DND-41 (cell line): ENCODE results near the gene TRNAU1AP.
"Not testable (repeated sequence)": the region's sequence is repeated elsewhere in the genome, so short reads cannot be mapped to it uniquely, and the experiment has no call there.

Source experiments
- ATAC-seq: fragments of 200-7000 bp; cut with Tn5 transposase; 3 replicates; pipeline ENCODE4 v1.9.1; 2021; ENCODE audit warnings: low read depth; ENCODE audit not compliant: insufficient read depth
- DNase-seq: peaks from one replicate; pipeline ENCODE4 v3.0.0-alpha.2; 2020
- H2AFZ ChIP-seq: 2 replicates; pipeline ENCODE4 v1.6.0; 2012; ENCODE audit warnings: low read depth, low read length
- H3K27ac ChIP-seq: 2 replicates; pipeline ENCODE4 v1.5.1; 2012; ENCODE audit warnings: low read length, inconsistent platforms
- H3K27me3 ChIP-seq: fragments of 200-600 bp; sonication (generic); 2 replicates; pipeline ENCODE4 v1.6.0; 2012; ENCODE audit warnings: low read length, mild to moderate bottlenecking, inconsistent platforms; ENCODE audit not compliant: insufficient read depth, poor library complexity
- H3K36me3 ChIP-seq: 2 replicates; pipeline ENCODE4 v1.5.1; 2012; ENCODE audit warnings: low read length, inconsistent platforms; ENCODE audit not compliant: insufficient read depth
- H3K4me1 ChIP-seq: 2 replicates; pipeline ENCODE4 v1.5.1; 2012; ENCODE audit warnings: mild to moderate bottlenecking, low read length; ENCODE audit not compliant: insufficient read depth
- H3K4me2 ChIP-seq: 2 replicates; pipeline ENCODE4 v1.6.0; 2012; ENCODE audit warnings: mild to moderate bottlenecking, moderate library complexity, low read length, inconsistent platforms; ENCODE audit not compliant: insufficient read depth
- H3K4me3 ChIP-seq, 2 experiments: fragments of 200-600 bp in 1 of 2; shearing (Covaris generic) in 1 of 2; 2 replicates each; pipeline ENCODE4 v1.5.1; 2012 to 2016; ENCODE audit warnings: inconsistent platforms in 2 of 2, low read length in 2 of 2, mild to moderate bottlenecking in 2 of 2, low read depth in 1 of 2, moderate library complexity in 1 of 2
- H3K79me2 ChIP-seq: 2 replicates; pipeline ENCODE4 v1.6.0; 2012; ENCODE audit warnings: low read length, inconsistent platforms; ENCODE audit not compliant: insufficient read depth
- H3K9ac ChIP-seq: 2 replicates; pipeline ENCODE4 v1.6.0; 2012; ENCODE audit warnings: low read depth, mild to moderate bottlenecking, inconsistent platforms, low read length, moderate library complexity
- H3K9me3 ChIP-seq: 2 replicates; pipeline ENCODE4 v1.5.1; 2012; ENCODE audit warnings: low read length, moderate library complexity, mild to moderate bottlenecking, inconsistent platforms; ENCODE audit not compliant: insufficient read depth, severe bottlenecking
- H4K20me1 ChIP-seq: 2 replicates; pipeline ENCODE4 v1.6.0; 2012; ENCODE audit warnings: low read length; ENCODE audit not compliant: insufficient read depth
- EZH2 ChIP-seq: IDR thresholded peaks from 3 replicates; pipeline ENCODE4 v1.6.1; 2012; ENCODE audit warnings: borderline replicate concordance, low read depth, mild to moderate bottlenecking, moderate library complexity, low read length, inconsistent platforms; ENCODE audit not compliant: severe bottlenecking
- TF ChIP-seq, protein P1 (sequence below): IDR thresholded peaks from 2 replicates; pipeline ENCODE4 v1.5.1; 2012; ENCODE audit warnings: borderline replicate concordance, low read length, moderate library complexity, mild to moderate bottlenecking; ENCODE audit not compliant: poor library complexity, severe bottlenecking; ENCODE audit errors: extremely low read depth

TRNAU1AP gene

DNA sequence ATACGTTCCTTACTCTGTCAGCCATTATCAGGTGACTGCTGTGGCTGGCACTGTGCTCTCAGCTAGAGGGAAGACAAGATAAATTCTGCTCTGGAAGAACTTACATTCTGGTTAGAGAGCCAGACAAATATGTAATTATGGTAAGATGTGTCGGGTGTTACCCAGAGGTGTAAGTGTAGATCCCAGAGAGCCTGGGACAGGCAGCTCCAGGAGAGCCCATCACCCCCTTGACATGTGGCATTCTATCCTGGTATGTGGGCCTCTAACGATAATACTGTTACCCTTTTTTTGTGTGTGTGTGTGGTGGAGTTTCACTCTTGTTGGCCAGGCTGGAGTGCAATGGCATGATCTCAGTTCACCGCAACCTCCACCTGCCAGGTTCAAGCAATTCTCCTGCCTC is 19.0 kb downstream of the TRNAU1AP start:
- no peaks in the 10 kb centered on the region for H3K4me1 ChIP-seq
- H3K27me3 ChIP-seq, result no peaks in the 10 kb centered on the region
- H3K4me3 ChIP-seq, result no peak overlapping the region
- ATAC-seq, result no peak
- H3K4me2 ChIP-seq, result no peak overlapping the region
- no peak for DNase-seq
- H3K9me3 ChIP-seq, result no peaks in the 10 kb centered on the region
- no peak overlapping the region for H3K9ac ChIP-seq
- no peaks in the 10 kb centered on the region for H4K20me1 ChIP-seq
- no peak overlapping the region for H3K27ac ChIP-seq
- H3K36me3 ChIP-seq, result peaks cover 55% of the 10 kb centered on the region
- TF ChIP-seq EZH2, result no peak
- TF ChIP-seq, protein P1, sequence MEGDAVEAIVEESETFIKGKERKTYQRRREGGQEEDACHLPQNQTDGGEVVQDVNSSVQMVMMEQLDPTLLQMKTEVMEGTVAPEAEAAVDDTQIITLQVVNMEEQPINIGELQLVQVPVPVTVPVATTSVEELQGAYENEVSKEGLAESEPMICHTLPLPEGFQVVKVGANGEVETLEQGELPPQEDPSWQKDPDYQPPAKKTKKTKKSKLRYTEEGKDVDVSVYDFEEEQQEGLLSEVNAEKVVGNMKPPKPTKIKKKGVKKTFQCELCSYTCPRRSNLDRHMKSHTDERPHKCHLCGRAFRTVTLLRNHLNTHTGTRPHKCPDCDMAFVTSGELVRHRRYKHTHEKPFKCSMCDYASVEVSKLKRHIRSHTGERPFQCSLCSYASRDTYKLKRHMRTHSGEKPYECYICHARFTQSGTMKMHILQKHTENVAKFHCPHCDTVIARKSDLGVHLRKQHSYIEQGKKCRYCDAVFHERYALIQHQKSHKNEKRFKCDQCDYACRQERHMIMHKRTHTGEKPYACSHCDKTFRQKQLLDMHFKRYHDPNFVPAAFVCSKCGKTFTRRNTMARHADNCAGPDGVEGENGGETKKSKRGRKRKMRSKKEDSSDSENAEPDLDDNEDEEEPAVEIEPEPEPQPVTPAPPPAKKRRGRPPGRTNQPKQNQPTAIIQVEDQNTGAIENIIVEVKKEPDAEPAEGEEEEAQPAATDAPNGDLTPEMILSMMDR, result no peak
- H3K79me2 ChIP-seq, result no peaks in the 10 kb centered on the region
- no peak overlapping the region for H2AFZ ChIP-seq

DNA sequence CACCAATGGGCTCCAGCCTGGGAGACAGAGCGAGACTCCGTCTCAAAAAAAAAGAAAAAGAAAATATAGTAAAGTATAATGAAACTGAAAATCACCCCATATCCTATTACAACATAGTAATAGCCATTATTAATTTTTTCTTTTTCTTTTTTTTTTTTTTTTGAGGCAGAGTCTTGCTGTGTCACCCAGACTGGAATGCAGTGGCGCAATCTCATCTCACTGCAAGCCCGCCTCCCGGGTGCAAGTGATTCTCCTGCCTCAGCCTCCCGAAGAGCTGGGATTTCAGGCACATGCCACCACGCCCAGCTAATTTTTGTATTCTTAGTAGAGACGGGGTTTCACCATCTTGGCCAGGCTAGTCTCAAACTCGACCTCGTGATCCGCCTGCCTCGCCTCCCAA is 20.0 kb downstream of the TRNAU1AP start:
- H3K36me3 ChIP-seq, result peaks cover 55% of the 10 kb centered on the region
- H3K9me3 ChIP-seq, H3K27me3 ChIP-seq, H3K79me2 ChIP-seq, H4K20me1 ChIP-seq, H3K4me3 ChIP-seq, H3K27ac ChIP-seq, ATAC-seq, H2AFZ ChIP-seq, H3K4me2 ChIP-seq, H3K4me1 ChIP-seq, H3K9ac ChIP-seq, DNase-seq: not testable (repeated sequence)

DNA sequence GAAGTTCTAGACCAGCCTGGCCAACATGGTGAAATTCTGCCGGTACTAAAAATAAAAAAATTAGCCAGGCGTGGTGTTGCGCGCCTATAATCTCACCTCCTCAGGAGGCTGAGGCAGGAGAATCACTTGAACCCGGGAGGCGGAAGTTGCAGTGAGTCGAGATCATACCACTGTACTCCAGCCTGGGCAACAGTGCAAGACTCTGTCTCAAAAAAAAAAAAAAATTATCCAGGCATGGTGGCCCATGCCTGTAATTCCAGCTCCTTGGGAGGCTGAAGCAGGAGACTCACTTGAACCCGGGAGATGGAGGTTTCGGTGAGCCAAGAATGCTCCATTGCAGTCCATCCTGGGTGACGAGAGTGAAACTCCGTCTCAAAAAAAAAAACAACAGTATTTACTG is 20.7 kb downstream of the TRNAU1AP start:
- DNase-seq (no peak), ATAC-seq (no peak)
- Histone ChIP-seq H3K9ac (no peak overlapping the region), H3K4me2 (no peak overlapping the region), H3K9me3 (no peaks in the 10 kb centered on the region), H4K20me1 (peaks cover 1% of the 10 kb centered on the region; the same call in 1 of the 2 replicates), H3K27me3 (no peaks in the 10 kb centered on the region), H3K4me1 (0 out of 2 replicates have a peak, but pooled peaks cover under 1% of the 10 kb centered on the region), H2AFZ (no peak overlapping the region), H3K36me3 (peaks cover 55% of the 10 kb centered on the region), H3K79me2 (no peaks in the 10 kb centered on the region), H3K27ac (no peak overlapping the region), H3K4me3 (no peak overlapping the region)
- TF ChIP-seq EZH2, result no peak
- TF ChIP-seq, protein P1, result no peak

DNA sequence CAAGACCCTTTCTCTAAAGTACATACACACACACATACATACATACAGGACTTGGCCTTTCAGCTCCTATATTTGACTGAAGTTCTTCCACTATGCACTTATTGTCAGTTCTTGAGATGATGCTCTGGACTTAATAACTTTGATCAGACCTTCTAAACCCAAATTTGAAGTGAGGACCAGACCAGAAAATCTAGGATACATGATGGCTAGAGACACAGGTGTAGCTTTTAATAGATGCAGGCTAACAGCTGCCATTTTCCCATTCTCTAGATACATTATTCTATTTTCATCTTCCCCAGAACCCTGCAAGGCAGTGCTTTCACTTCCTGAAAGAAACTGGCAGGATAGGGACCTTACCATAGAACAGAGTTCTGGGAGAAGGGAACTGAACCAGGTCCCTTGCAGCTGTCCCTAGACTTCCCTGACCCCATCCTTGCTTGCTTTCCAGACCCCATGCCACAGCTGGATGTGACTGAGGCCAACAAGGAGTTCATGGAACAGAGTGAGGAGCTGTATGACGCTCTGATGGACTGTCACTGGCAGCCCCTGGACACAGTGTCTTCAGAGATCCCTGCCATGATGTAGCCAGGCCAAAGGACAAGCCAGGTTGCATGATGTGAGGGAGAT is 24.3 kb downstream of the TRNAU1AP start:
- peaks cover 29% of the 10 kb centered on the region for H3K4me1 ChIP-seq
- no peaks in the 10 kb centered on the region for H3K9me3 ChIP-seq
- H3K79me2 ChIP-seq, result peaks cover 29% of the 10 kb centered on the region
- ATAC-seq (no peak), DNase-seq (peak; percentile 15)
- no peak overlapping the region for H3K27ac ChIP-seq
- H3K27me3 ChIP-seq, result no peaks in the 10 kb centered on the region
- no peak overlapping the region for H3K4me3 ChIP-seq
- peaks cover 64% of the 10 kb centered on the region for H3K36me3 ChIP-seq
- H2AFZ ChIP-seq, result no peak overlapping the region
- no peak overlapping the region for H3K9ac ChIP-seq
- H4K20me1 ChIP-seq, result peaks cover 28% of the 10 kb centered on the region
- no peak for TF ChIP-seq EZH2
- TF ChIP-seq, protein P1, result no peak
- H3K4me2 ChIP-seq, result no peak overlapping the region
